HepG2 (cell line): Measurements from ENCODE around the gene GRPEL2. TPM values are rescaled to one million over a fixed set of nuclear protein-coding genes. Genes with fewer than 3 reads are reported as not detected.

ENCODE experiments used
- ATAC-seq: fragments of 200-7000 bp; cut with Tn5 transposase; 3 replicates; pipeline ENCODE4 v1.9.1; 2020; ENCODE audit warnings: mild to moderate bottlenecking, moderate library complexity
- BruUV-seq: library from RNA; stranded (reverse); fragments of 400-500 nt; replicated peaks from 2 replicates; lab custom pipeline; 2021; lab: Mats Ljungman, UMichigan
- CTCF ChIA-PET: fragments of 300-600 bp; formaldehyde crosslinking; extraction: SDS; loops from one replicate; lab custom pipeline; 2021; ENCODE audit warnings: low total read pairs, inconsistent platforms, low intra/inter-chr PET ratio; lab: Yijun Ruan, JAX
- POLR2A ChIA-PET: fragments of 350-600 bp; sonication (Branson Sonifier 250); formaldehyde crosslinking; loops from one replicate; lab custom pipeline; 2020; ENCODE audit warnings: antibody characterized with exemption, inconsistent platforms; lab: Yijun Ruan, JAX
- DNase-seq: peaks from one replicate; pipeline ENCODE4 v3.0.0-alpha.2; 2015; ENCODE audit warnings: low spot score
- FAIRE-seq: peaks from 3 replicates; lab custom pipeline; 2011; peaks lifted over from hg19 to GRCh38; lab: Jason Lieb, UNC
- H2AFZ ChIP-seq: one replicate; pipeline ENCODE4 v1.6.1; 2011; ENCODE audit warnings: low read length, inconsistent platforms
- H3K27ac ChIP-seq: fragments of 300-600 bp; 3 replicates; pipeline ENCODE4 v1.8.0; 2011; ENCODE audit warnings: mixed run types, mild to moderate bottlenecking, mixed read lengths, low read length, inconsistent platforms; ENCODE audit not compliant: insufficient read depth; ENCODE audit errors: extremely low read length
- H3K27me3 ChIP-seq, 2 experiments: fragments of 200-600 bp in 1 of 2; 2 replicates in 1 of 2; 3 replicates in 1 of 2; pipeline versions ENCODE4 v1.6.0 to v1.8.0; 2011; ENCODE audit warnings: low read length in 2 of 2, mild to moderate bottlenecking in 2 of 2, moderate library complexity in 2 of 2, inconsistent platforms in 1 of 2; ENCODE audit not compliant: insufficient read depth in 2 of 2, control insufficient read depth in 1 of 2
- H3K36me3 ChIP-seq, 2 experiments: fragments of 200-600 bp in 1 of 2; replicated peaks in 1 of 2; 2 replicates in 1 of 2; 3 replicates in 1 of 2; pipeline versions ENCODE4 v1.5.1 to v1.8.0; 2011; ENCODE audit warnings: low read length in 2 of 2, inconsistent platforms in 1 of 2; ENCODE audit not compliant: insufficient read depth in 2 of 2, control insufficient read depth in 1 of 2
- H3K4me1 ChIP-seq: 2 replicates; pipeline ENCODE4 v1.5.1; 2012; ENCODE audit warnings: low read length, inconsistent platforms; ENCODE audit not compliant: insufficient read depth
- H3K4me2 ChIP-seq: 2 replicates; pipeline ENCODE4 v1.6.0; 2011; ENCODE audit warnings: low read depth, low read length, inconsistent platforms
- H3K4me3 ChIP-seq, 3 experiments: fragments of 200-600 bp in 1 of 3; sonication (generic), shearing (Covaris generic) in 1 of 3; replicated peaks in 1 of 3; 2 replicates each; pipeline ENCODE4 v1.5.1; 2011 to 2016; ENCODE audit warnings: low read length in 3 of 3, inconsistent platforms in 2 of 3, low read depth in 2 of 3, mild to moderate bottlenecking in 2 of 3, control low read depth in 1 of 3, mixed read lengths in 1 of 3; ENCODE audit not compliant: insufficient read depth in 1 of 3
- H3K79me2 ChIP-seq: one replicate; pipeline ENCODE4 v1.6.1; 2011; ENCODE audit warnings: low read length, inconsistent platforms; ENCODE audit not compliant: insufficient read depth
- H3K9ac ChIP-seq: 2 replicates; pipeline ENCODE4 v1.6.0; 2011; ENCODE audit warnings: mild to moderate bottlenecking, low read depth, low read length, inconsistent platforms; ENCODE audit not compliant: insufficient read depth
- H3K9me3 ChIP-seq: 2 replicates; pipeline ENCODE4 v1.5.1; 2012; ENCODE audit warnings: mild to moderate bottlenecking, low read length
- H4K20me1 ChIP-seq: 2 replicates; pipeline ENCODE4 v1.6.0; 2011; ENCODE audit warnings: inconsistent platforms, mild to moderate bottlenecking, low read length, moderate library complexity; ENCODE audit not compliant: insufficient read depth
- CEBPG ChIP-seq: IDR thresholded peaks from 2 replicates; pipeline ENCODE4 v1.6.1; 2016
- ELK4 ChIP-seq: sonication (generic); formaldehyde crosslinking; IDR thresholded peaks from 2 replicates; pipeline ENCODE4 v1.9.0; 2021; ENCODE audit warnings: missing genetic modification reagents, borderline replicate concordance
- GABPA ChIP-seq, 2 experiments: IDR thresholded peaks; 2 replicates each; pipeline ENCODE4 v1.6.1; 2011 to 2016; ENCODE audit warnings: low read depth in 2 of 2, low read length in 1 of 2, missing biosample characterization in 1 of 2, missing genetic modification characterization in 1 of 2
- NCOR1 ChIP-seq: fragments of 200-600 bp; sonication (generic); IDR thresholded peaks from 2 replicates; pipeline ENCODE4 v1.7.0; 2017; ENCODE audit warnings: antibody characterized with exemption, low read length, borderline replicate concordance
- NFE2L2 ChIP-seq: fragments of 150-350 bp; IDR thresholded peaks from 2 replicates; pipeline ENCODE4 v1.6.1; 2014; ENCODE audit warnings: low read length
- RORA ChIP-seq: sonication (generic); formaldehyde crosslinking; IDR thresholded peaks from 2 replicates; pipeline ENCODE4 v1.5.0; 2020; ENCODE audit warnings: mild to moderate bottlenecking, missing genetic modification reagents, moderate library complexity
- SIN3B ChIP-seq: fragments of 150-350 bp; IDR thresholded peaks from 2 replicates; pipeline ENCODE4 v1.6.1; 2014; ENCODE audit warnings: low read length
- THAP7 ChIP-seq: sonication (generic); formaldehyde crosslinking; IDR thresholded peaks from 2 replicates; pipeline ENCODE4 v1.8.1; 2023; ENCODE audit warnings: mild to moderate bottlenecking, missing genetic modification reagents
- ZFYVE20 ChIP-seq: sonication (generic); formaldehyde crosslinking; IDR thresholded peaks from 2 replicates; pipeline ENCODE4 v1.8.0; 2023; ENCODE audit warnings: low read depth, mild to moderate bottlenecking, moderate library complexity, missing genetic modification reagents, borderline replicate concordance
- ZNF230 ChIP-seq: sonication (generic); formaldehyde crosslinking; IDR thresholded peaks from 2 replicates; pipeline ENCODE4 v1.4.0; 2020; ENCODE audit warnings: mild to moderate bottlenecking, missing genetic modification reagents
- ZSCAN22 ChIP-seq: sonication (generic); formaldehyde crosslinking; IDR thresholded peaks from 2 replicates; pipeline ENCODE4 v1.4.0; 2020; ENCODE audit warnings: mild to moderate bottlenecking, missing genetic modification reagents
- WGBS: methylation state at CpG from one replicate; pipeline ENCODE4 v1.1.6; 2017; ENCODE audit warnings: low lambda C conversion rate; 5-methylcytosine and 5-hydroxymethylcytosine counted together
- in situ Hi-C: cut with HindIII; loops from 2 replicates; pipeline ENCODE4 v1.10.0; 2017; ENCODE audit warnings: low pct_unique_long_range_greater_than_20kb; ENCODE audit not compliant: extremely low pct_ligation_motif_present
- intact Hi-C: fragments of 100-400 bp; cut with micrococcal nuclease; formaldehyde crosslinking; loops from one replicate; pipeline ENCODE4 v1.10.0; 2022; ENCODE audit not compliant: unreplicated experiment
- polyA plus RNA-seq, 8 experiments: library from polyadenylated mRNA; depleted of rRNA in 3 of 8; stranded (reverse) in 7 of 8; unstranded in 1 of 8; fragments of >200 nt; fragmentation: Illumina TruSeq in 4 of 8; extraction: Trizol in 4 of 8; gene quantifications; 2 replicates each; pipeline versions ENCODE4 v1.2.1 to v1.2.3, GENCODE V29; 2011 to 2016; ENCODE audit warnings: low read depth in 4 of 8, missing spikeins in 1 of 8, mixed read lengths in 1 of 8; ENCODE audit not compliant: insufficient read depth in 1 of 8
- total RNA-seq, 5 experiments: library from RNA; depleted of rRNA; stranded (reverse); fragments of >200 nt; fragmentation: Illumina TruSeq; extraction: Trizol; gene quantifications; 2 replicates each; pipeline ENCODE4 v1.2.3, GENCODE V29; 2016; ENCODE audit warnings: low read depth in 1 of 5
- TF ChIP-seq, protein P1 (sequence below): sonication (generic); formaldehyde crosslinking; IDR thresholded peaks from 2 replicates; pipeline ENCODE4 v1.5.0; 2020; ENCODE audit warnings: missing genetic modification reagents
- TF ChIP-seq, protein P2 (sequence below): sonication (generic); formaldehyde crosslinking; IDR thresholded peaks from 2 replicates; pipeline ENCODE4 v1.5.1; 2020; ENCODE audit warnings: mild to moderate bottlenecking, missing genetic modification reagents
- TF ChIP-seq, protein P3 (sequence below): sonication (generic); formaldehyde crosslinking; IDR thresholded peaks from 2 replicates; pipeline ENCODE4 v1.8.1; 2023; ENCODE audit warnings: missing genetic modification reagents, mild to moderate bottlenecking, borderline replicate concordance
- TF ChIP-seq, protein P4 (sequence below): IDR thresholded peaks from 2 replicates; pipeline ENCODE4 v1.6.1; 2016; ENCODE audit warnings: mild to moderate bottlenecking

The GRPEL2 gene
- total and polyA plus RNA-seq, 2 of the 13 experiments (the other 11 are each of a cell fraction or from before 2014, with no cell fraction given), result 13.1 to 16.6 TPM

- Histone ChIP-seq H3K4me3 (peak overlapping the region in 2 of 3 experiments; percentile 22 to 52; a peak in 3 of 6 replicates), H3K4me1 (peaks cover 65% of the 10 kb centered on the region), H3K27ac (peak overlapping the region; percentile 67), H3K36me3 (no peaks in the 10 kb centered on the region), H3K9ac (peak overlapping the region; percentile 61), H3K79me2 (no peaks in the 10 kb centered on the region), H3K27me3 (no peaks in the 10 kb centered on the region), H4K20me1 (no peaks in the 10 kb centered on the region), H2AFZ (peak overlapping the region; percentile 81), H3K9me3 (no peaks in the 10 kb centered on the region), H3K4me2 (peak overlapping the region; percentile 81)
- in situ Hi-C loops, result loop anchor here (5.0 kb wide), 2 partner anchors 51 to 111 kb away; no protein-coding TSS in a partner anchor
- CTCF ChIA-PET, result no interaction called here
- peak; percentile 95 for ATAC-seq
- 11% methylated on average over 2 of the region's 4 CpGs for WGBS
- POLR2A ChIA-PET, result interaction anchor here (0.7 to 6.7 kb wide), 22 partner anchors 14 to 705 kb away, joined by 3 to 93 read pairs (median 5); partner anchors contain the start of genes CSNK1A1, GRPEL2, IL17B and PCYOX1L
- intact Hi-C loops, result no loop called here
- FAIRE-seq, result peak; percentile 99
- DNase-seq, result peak; percentile 94
- BruUV-seq, result no TSS peak
- TF ChIP-seq ZFYVE20 (CRISPR knock-in tag), result no peak
- no peak for TF ChIP-seq RORA (CRISPR knock-in tag)
- TF ChIP-seq, protein P1, sequence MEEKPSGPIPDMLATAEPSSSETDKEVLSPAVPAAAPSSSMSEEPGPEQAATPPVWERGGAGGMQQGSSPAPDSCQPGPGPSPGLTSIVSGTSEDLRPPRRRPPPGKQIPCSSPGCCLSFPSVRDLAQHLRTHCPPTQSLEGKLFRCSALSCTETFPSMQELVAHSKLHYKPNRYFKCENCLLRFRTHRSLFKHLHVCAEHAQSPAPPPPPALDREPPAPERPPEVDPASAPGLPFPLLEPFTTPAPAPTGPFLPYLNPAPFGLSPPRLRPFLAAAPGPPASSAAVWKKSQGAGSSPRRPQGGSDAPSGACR (CRISPR knock-in tag), result no peak
- no peak for TF ChIP-seq ELK4 (CRISPR knock-in tag)
- TF ChIP-seq GABPA (IDR thresholded peaks at IDR 0.05; ENCODE audit: low read depth, low read length), result no peak
- TF ChIP-seq GABPA (CRISPR knock-in tag; IDR thresholded peaks at IDR 0.05; ENCODE audit: low read depth), result peak; percentile 47
- no peak for TF ChIP-seq THAP7 (CRISPR knock-in tag)
- TF ChIP-seq SIN3B, result no peak
- no peak for TF ChIP-seq ZNF230 (CRISPR knock-in tag)
- peak; percentile 92 for TF ChIP-seq ZSCAN22 (CRISPR knock-in tag)
- no peak for TF ChIP-seq NCOR1
- TF ChIP-seq, protein P2, sequence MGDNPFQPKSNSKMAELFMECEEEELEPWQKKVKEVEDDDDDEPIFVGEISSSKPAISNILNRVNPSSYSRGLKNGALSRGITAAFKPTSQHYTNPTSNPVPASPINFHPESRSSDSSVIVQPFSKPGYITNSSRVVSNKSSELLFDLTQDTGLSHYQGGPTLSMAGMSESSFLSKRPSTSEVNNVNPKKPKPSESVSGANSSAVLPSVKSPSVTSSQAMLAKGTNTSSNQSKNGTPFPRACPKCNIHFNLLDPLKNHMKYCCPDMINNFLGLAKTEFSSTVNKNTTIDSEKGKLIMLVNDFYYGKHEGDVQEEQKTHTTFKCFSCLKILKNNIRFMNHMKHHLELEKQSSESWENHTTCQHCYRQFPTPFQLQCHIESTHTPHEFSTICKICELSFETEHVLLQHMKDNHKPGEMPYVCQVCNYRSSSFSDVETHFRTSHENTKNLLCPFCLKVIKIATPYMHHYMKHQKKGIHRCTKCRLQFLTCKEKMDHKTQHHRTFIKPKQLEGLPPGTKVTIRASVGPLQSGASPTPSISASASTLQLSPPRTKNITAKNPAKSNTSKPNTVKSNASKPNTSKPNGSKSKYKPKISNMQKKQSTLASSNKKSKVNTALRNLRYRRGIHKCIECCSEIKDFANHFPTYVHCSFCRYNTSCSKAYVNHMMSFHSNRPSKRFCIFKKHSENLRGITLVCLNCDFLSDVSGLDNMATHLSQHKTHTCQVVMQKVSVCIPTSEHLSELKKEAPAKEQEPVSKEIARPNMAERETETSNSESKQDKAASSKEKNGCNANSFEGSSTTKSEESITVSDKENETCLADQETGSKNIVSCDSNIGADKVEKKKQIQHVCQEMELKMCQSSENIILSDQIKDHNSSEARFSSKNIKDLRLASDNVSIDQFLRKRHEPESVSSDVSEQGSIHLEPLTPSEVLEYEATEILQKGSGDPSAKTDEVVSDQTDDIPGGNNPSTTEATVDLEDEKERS (CRISPR knock-in tag), result no peak
- TF ChIP-seq CEBPG, result no peak; the same call in 1 of the 2 replicates
- TF ChIP-seq, protein P3, sequence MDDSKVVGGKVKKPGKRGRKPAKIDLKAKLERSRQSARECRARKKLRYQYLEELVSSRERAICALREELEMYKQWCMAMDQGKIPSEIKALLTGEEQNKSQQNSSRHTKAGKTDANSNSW (CRISPR knock-in tag), result no peak
- TF ChIP-seq, protein P4, sequence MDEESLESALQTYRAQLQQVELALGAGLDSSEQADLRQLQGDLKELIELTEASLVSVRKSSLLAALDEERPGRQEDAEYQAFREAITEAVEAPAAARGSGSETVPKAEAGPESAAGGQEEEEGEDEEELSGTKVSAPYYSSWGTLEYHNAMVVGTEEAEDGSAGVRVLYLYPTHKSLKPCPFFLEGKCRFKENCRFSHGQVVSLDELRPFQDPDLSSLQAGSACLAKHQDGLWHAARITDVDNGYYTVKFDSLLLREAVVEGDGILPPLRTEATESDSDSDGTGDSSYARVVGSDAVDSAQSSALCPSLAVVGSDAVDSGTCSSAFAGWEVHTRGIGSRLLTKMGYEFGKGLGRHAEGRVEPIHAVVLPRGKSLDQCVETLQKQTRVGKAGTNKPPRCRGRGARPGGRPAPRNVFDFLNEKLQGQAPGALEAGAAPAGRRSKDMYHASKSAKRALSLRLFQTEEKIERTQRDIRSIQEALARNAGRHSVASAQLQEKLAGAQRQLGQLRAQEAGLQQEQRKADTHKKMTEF (CRISPR knock-in tag), result peak; percentile 60; the same call in 1 of the 2 replicates
- TF ChIP-seq NFE2L2, result peak; percentile 57; the same call in 1 of the 2 replicates
Measured at GRCh38 chr5:149320791-149321330, 24.4 kb upstream of the GRPEL2 start.
